ENCODE data around the gene IQGAP3.
A peak's percentile ranks its signal among the peaks of the same experiment; 100 is the strongest.

The IQGAP3 gene

GRCh38 chr1:156494309-156494895 is 78.0 kb downstream of the IQGAP3 start:
- no peak for DNase-seq

- DNase-seq, result no peak
These were observed 78.6 kb downstream of the IQGAP3 start for GRCh38 chr1:156493742-156494141.

GRCh38 chr1:156493154-156493631 is 79.2 kb downstream of the IQGAP3 start:
- no peak for DNase-seq

GRCh38 chr1:156492591-156493080 is 79.7 kb downstream of the IQGAP3 start:
- DNase-seq, result peak; percentile 34

GRCh38 chr1:156492013-156492590 is 80.3 kb downstream of the IQGAP3 start:
- no peak for DNase-seq

- no peak for DNase-seq
These were observed 81.0 kb downstream of the IQGAP3 start for GRCh38 chr1:156491151-156491949.

GRCh38 chr1:156490401-156491032 is 81.8 kb downstream of the IQGAP3 start:
- no peak for DNase-seq

- no peak for DNase-seq
These were observed 82.5 kb downstream of the IQGAP3 start for GRCh38 chr1:156489935-156490293.

GRCh38 chr1:156489166-156489934 is 83.0 kb downstream of the IQGAP3 start:
- DNase-seq, result peak; percentile 64

GRCh38 chr1:156488566-156489165 is 83.7 kb downstream of the IQGAP3 start:
- DNase-seq, result peak; percentile 66

GRCh38 chr1:156487862-156488261 is 84.5 kb downstream of the IQGAP3 start:
- peak; percentile 61 for DNase-seq

GRCh38 chr1:156486421-156487344 is 85.7 kb downstream of the IQGAP3 start:
- no peak for DNase-seq

- no peak for DNase-seq
These were observed 86.4 kb downstream of the IQGAP3 start for GRCh38 chr1:156485984-156486383.

GRCh38 chr1:156484480-156485058 is 87.8 kb downstream of the IQGAP3 start:
- DNase-seq, result no peak

GRCh38 chr1:156483397-156483796 is 89.0 kb downstream of the IQGAP3 start:
- DNase-seq, result no peak

GRCh38 chr1:156482276-156482675 is 90.1 kb downstream of the IQGAP3 start:
- DNase-seq, result no peak

GRCh38 chr1:156481527-156481926 is 90.8 kb downstream of the IQGAP3 start:
- no peak for DNase-seq

- DNase-seq, result peak; percentile 86
These were observed 91.8 kb downstream of the IQGAP3 start for GRCh38 chr1:156480411-156481192.

GRCh38 chr1:156480016-156480370 is 92.4 kb downstream of the IQGAP3 start:
- no peak for DNase-seq

All from stimulated activated CD8-positive, alpha-beta memory T cell treated with anti-CD3 and anti-CD28 coated beads, Interleukin-4, amount 100 ng/mL, for 48 hours (primary cell).